Adrenal gland (tissue), 12 donors: ENCODE measurements around the gene TBC1D22A. TPM values are rescaled to one million over a fixed set of nuclear protein-coding genes. Genes with fewer than 3 reads are reported as not detected.

Experiments used
- DNase-seq, 7 donors: peaks; one replicate each; pipeline ENCODE4 v3.0.0-alpha.2; 2019 to 2020
- H3K27ac ChIP-seq, 5 donors: fragments of 200-600 bp; sonication (generic) in 4 of 5; 1 replicate in 3 of 5; 2 replicates in 2 of 5; pipeline versions ENCODE4 v1.5.1 to v1.8.0; 2016 to 2020; ENCODE audit warnings: mild to moderate bottlenecking in 1 of 5
- H3K27me3 ChIP-seq: fragments of 200-600 bp; 2 replicates; pipeline ENCODE4 v1.8.0; 2021
- H3K36me3 ChIP-seq, 2 donors: fragments of 200-600 bp; replicated peaks in 1 of 2; 1 replicate in 1 of 2; 2 replicates in 1 of 2; pipeline versions ENCODE4 v1.5.1 to v1.8.0; 2018 to 2022
- H3K4me1 ChIP-seq, 2 donors: fragments of 200-600 bp; replicated peaks in 1 of 2; 1 replicate in 1 of 2; 2 replicates in 1 of 2; pipeline versions ENCODE4 v1.5.1 to v1.8.0; 2018 to 2021
- H3K4me3 ChIP-seq, 4 donors: fragments of 200-600 bp; sonication (generic) in 3 of 4; one replicate each; pipeline ENCODE4 v1.5.1; 2016 to 2018
- H3K9me3 ChIP-seq, 3 donors: fragments of 200-600 bp; sonication (generic) in 1 of 3; replicated peaks in 1 of 3; 1 replicate in 2 of 3; 2 replicates in 1 of 3; pipeline versions ENCODE4 v1.5.1 to v1.8.0; 2016 to 2021
- POLR2A ChIP-seq, 2 donors: fragments of 450-650 bp; IDR thresholded peaks; one replicate each; pipeline ENCODE4 v1.6.1; 2017; ENCODE audit warnings: antibody characterized with exemption in 2 of 2, mild to moderate bottlenecking in 2 of 2, moderate library complexity in 1 of 2
- WGBS, 4 donors: extraction: QIAGEN DNeasy Blood & Tissue Kit in 2 of 4; methylation state at CpG; one replicate each; pipeline versions ENCODE4 v1.1.5 to v1.1.7; 2013 to 2017; 5-methylcytosine and 5-hydroxymethylcytosine counted together
- intact Hi-C, 2 donors: fragments of 100-400 bp; cut with DNase I; formaldehyde crosslinking; loops; one replicate each; pipeline versions ENCODE4 v1.14.1 to v1.15.0; 2022 to 2023
- polyA plus RNA-seq, 3 donors: library from polyadenylated mRNA; stranded (reverse); fragments of 200-250 nt in 2 of 3; fragments of 350-450 nt in 1 of 3; fragmentation: Illumina TruSeq in 1 of 3; extraction: RNeasy Lipid Tissue Mini Kit (QIAGEN cat#74804) in 1 of 3; gene quantifications; one replicate each; pipeline ENCODE4 v1.2.3, GENCODE V29; 2013 to 2014
- total RNA-seq, 9 donors: library from RNA; depleted of rRNA in 4 of 9; stranded (reverse); fragments of >200 nt in 4 of 9; fragments of 120-200 nt in 1 of 9; fragmentation: NEBNext Ultra II Directional in 1 of 9; extraction: Animal tissue kit (Norgen Biotek cat#: 25700) in 1 of 9; gene quantifications; one replicate each; pipeline versions ENCODE4 v1.1.0 to v1.2.4, GENCODE V29; 2013 to 2023
- TF ChIP-seq, protein P1 (sequence below), 6 experiments: fragments of 450-650 bp in 4 of 6; fragments of 200-600 bp in 2 of 6; sonication (generic) in 1 of 6; IDR thresholded peaks; 1 replicate in 5 of 6; 2 replicates in 1 of 6; pipeline versions ENCODE4 v1.5.1 to v1.8.0; 2016 to 2021; ENCODE audit warnings: antibody characterized with exemption in 6 of 6, mild to moderate bottlenecking in 2 of 6, moderate library complexity in 1 of 6
- donor health status: healthy with polysubstance abuse.
- donor health status: Bipolar disorder and iron deficiency.
- donor health status: DM: yes; HTN: yes; CAD: no.
- donor health status: DM: no; HTN: no; CAD: no.
- donor health status: DM: no; HTN: no; CAD: no.
- donor health status: DM: yes; HTN: yes; CAD: no.

Gene TBC1D22A
- total and polyA plus RNA-seq, 12 donors = 11.5 to 44.2 (median 28.1) TPM

DNA sequence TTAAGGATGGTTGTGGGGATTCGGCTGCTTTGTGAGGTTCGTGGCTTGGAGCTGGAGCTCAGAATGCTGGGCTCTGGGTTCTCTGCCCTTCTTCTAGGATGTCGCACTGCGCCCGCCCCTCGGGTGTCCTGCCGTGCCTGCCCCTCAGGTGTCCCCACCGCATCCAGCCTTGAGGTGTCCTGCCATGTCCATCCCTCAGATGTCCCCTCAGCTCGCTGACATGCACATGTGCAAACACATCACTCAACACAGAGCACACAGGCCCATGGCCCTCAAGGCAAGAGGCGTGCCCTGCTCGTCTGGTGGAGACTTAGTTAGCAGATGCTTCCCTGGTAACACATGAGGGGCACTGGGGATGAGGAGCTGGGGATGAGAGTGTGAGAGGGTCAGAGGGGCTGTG is 359.3 kb downstream of the TBC1D22A start:
- intact Hi-C loops = no loop called here
- Histone ChIP-seq H3K4me1 (no peaks in the 10 kb centered on the region), H3K36me3 (no peaks in the 10 kb centered on the region), H3K27ac (no peak overlapping the region), H3K4me3 (no peak overlapping the region), H3K9me3 (no peaks in the 10 kb centered on the region), H3K27me3 (no peaks in the 10 kb centered on the region)
- TF ChIP-seq POLR2A (IDR thresholded peaks at IDR 0.05) = no peak
- TF ChIP-seq, protein P1, sequence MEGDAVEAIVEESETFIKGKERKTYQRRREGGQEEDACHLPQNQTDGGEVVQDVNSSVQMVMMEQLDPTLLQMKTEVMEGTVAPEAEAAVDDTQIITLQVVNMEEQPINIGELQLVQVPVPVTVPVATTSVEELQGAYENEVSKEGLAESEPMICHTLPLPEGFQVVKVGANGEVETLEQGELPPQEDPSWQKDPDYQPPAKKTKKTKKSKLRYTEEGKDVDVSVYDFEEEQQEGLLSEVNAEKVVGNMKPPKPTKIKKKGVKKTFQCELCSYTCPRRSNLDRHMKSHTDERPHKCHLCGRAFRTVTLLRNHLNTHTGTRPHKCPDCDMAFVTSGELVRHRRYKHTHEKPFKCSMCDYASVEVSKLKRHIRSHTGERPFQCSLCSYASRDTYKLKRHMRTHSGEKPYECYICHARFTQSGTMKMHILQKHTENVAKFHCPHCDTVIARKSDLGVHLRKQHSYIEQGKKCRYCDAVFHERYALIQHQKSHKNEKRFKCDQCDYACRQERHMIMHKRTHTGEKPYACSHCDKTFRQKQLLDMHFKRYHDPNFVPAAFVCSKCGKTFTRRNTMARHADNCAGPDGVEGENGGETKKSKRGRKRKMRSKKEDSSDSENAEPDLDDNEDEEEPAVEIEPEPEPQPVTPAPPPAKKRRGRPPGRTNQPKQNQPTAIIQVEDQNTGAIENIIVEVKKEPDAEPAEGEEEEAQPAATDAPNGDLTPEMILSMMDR (IDR thresholded peaks at IDR 0.05) = no peak
- 93 to 97% (median 96%) methylated on average over 10 to 11 of the region's 11 CpGs for WGBS, 4 donors
- DNase-seq = no peak

DNA sequence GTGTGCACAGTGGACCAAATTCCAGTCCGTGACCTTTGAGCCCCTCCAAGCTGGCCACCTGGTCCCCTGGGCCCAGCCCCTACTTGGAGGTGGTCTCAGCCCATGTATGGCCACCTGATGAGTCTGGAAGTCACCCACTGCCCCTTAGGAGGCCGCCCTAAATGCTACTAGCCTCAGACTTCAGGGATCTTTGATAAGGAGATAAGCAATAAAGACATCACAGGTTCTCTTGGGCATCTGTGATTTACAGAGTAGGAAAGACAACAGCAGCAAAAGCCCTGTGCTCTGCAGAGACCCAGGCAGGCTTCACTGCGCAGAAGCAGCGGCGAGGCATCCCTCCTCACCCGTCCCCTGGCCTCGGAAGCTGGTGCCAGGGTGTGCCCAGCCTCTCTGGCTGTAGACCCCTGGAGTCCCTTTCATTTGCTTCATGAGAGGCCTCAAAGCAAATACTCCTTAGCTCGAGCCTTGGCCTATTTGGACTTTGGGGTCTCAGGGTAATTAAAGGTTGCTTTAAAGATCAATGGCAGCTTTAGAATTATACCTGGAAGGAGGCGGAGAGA is 360.1 kb downstream of the TBC1D22A start:
- 90 to 100% (median 92%) methylated on average over 3 to 9 of the region's 9 CpGs for WGBS, 4 donors
- no peak overlapping the region for H3K4me3 ChIP-seq
- H3K27me3 ChIP-seq = no peaks in the 10 kb centered on the region
- intact Hi-C loops = no loop called here
- no peak for DNase-seq
- TF ChIP-seq, protein P1 (IDR thresholded peaks at IDR 0.05) = no peak
- H3K4me1 ChIP-seq = no peaks in the 10 kb centered on the region
- no peaks in the 10 kb centered on the region for H3K36me3 ChIP-seq
- H3K9me3 ChIP-seq = no peaks in the 10 kb centered on the region
- H3K27ac ChIP-seq = no peak overlapping the region

DNA sequence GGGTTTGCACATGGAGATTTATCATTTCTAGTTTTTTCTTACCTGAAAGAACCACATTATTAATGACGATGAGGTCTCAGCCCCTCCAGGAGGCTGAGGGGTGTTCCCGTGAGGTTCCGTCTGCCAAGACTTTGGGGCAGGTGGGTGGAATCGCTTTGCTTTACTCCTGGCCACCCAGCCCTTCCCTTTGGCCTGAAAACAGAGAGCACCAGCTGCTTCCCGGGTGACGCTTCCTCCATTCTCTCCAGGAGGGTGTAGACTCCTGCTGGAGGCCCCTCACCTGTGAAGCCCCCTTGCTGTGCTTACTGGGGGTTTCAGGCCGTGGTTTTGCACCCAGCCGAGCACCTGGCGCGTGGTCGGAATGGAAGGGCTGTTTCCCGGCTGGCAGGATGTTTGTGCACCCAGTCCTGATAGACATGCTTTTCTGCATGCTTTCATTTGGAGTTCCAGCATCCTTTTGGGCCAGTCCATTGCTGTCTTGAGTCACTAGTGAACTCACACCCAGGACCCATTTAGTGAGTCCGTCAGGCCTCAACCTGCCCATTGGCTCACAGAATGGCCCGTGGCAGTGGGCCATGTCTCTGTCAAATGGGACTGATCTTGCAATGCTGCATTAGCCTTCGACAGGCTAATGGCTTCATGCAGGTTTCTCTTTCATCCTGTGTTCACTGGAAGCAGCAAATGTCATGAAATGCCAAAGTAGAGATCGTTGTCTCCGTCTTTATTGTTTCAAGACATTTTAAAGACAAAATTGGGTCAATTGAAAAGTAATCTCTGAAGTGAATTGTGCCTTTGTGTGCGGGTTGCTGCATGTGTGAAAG is 360.8 kb downstream of the TBC1D22A start:
- WGBS, 4 donors = 92 to 96% (median 94%) methylated on average over 11 to 18 of the region's 18 CpGs
- no peaks in the 10 kb centered on the region for H3K36me3 ChIP-seq
- H3K27me3 ChIP-seq = no peaks in the 10 kb centered on the region
- DNase-seq = no peak
- H3K4me3 ChIP-seq = no peak overlapping the region
- no peak for TF ChIP-seq POLR2A (IDR thresholded peaks at IDR 0.05)
- TF ChIP-seq, protein P1 (IDR thresholded peaks at IDR 0.05) = no peak
- intact Hi-C loops = no loop called here
- H3K9me3 ChIP-seq = no peaks in the 10 kb centered on the region
- H3K27ac ChIP-seq = no peak overlapping the region
- no peaks in the 10 kb centered on the region for H3K4me1 ChIP-seq

DNA sequence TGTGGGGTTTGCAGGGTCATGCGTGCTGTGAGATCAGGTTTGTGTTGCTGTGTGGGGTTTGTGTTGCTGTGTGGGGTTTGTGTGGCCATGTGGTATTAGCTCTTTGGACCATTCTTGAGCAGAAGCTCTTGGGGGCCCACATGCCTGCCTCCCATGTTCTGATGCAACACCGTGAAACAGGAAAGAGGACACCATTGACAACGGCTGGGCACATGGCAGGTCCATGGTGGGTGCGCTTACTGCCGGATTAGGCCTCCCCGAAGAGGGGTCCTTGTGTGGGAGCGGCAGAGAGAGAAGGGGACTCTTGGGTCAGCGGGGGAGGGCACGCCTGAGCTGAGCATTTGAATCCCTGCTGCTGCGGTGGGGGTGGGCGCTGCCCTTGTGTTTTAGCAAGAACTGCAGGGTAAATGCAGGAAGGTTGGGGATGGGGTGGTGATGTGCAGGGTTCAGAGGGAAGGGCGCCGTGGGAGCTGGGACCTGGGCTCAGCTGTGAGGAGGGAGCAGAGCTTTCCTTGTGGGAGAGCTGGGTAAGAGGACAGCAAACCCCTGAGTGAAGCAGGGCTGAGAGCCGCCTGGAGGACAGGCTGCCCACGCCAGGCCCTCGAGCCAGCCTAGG is 361.5 kb downstream of the TBC1D22A start:
- Histone ChIP-seq H3K4me1 (no peaks in the 10 kb centered on the region), H3K27ac (no peak overlapping the region), H3K36me3 (no peaks in the 10 kb centered on the region), H3K27me3 (no peaks in the 10 kb centered on the region), H3K4me3 (no peak overlapping the region), H3K9me3 (no peaks in the 10 kb centered on the region)
- 93 to 95% (median 94%) methylated on average over 5 to 16 of the region's 16 CpGs for WGBS, 4 donors
- intact Hi-C loops = no loop called here
- TF ChIP-seq, protein P1 (IDR thresholded peaks at IDR 0.05) = no peak
- no peak for TF ChIP-seq POLR2A (IDR thresholded peaks at IDR 0.05)
- DNase-seq = no peak
